22Rv1 (cell line): Measurements from ENCODE around the gene ACTN3.

Experiments
- CTCF ChIP-seq: fragments of 450-650 bp; IDR thresholded peaks from 2 replicates; pipeline ENCODE4 v1.5.1; 2017; ENCODE audit warnings: mild to moderate bottlenecking
- ZFX ChIP-seq: fragments of 450-650 bp; IDR thresholded peaks from 2 replicates; pipeline ENCODE4 v1.6.1; 2017; ENCODE audit warnings: antibody characterized with exemption, borderline replicate concordance

- no peak for TF ChIP-seq CTCF
- TF ChIP-seq ZFX: no peak
Observed at GRCh38 chr11:66545701-66546367, 869 bp upstream of the ACTN3 start, which contains the start of gene ZDHHC24.
